Brain microvascular endothelial cell (primary cell): ENCODE results near the gene TC2N.

Experiments used
- DNase-seq: peaks from one replicate; pipeline ENCODE4 v3.0.0-alpha.2; 2020
- H3K27ac ChIP-seq: fragments of 250-450 bp; sonication (Bioruptor Pico); 2 replicates; pipeline ENCODE4 v1.5.1; 2020; ENCODE audit warnings: mild to moderate bottlenecking, moderate library complexity
- H3K27me3 ChIP-seq: fragments of 250-450 bp; sonication (Bioruptor Pico); replicated peaks from 2 replicates; pipeline ENCODE4 v1.5.1; 2020; ENCODE audit warnings: mild to moderate bottlenecking
- H3K36me3 ChIP-seq: fragments of 250-450 bp; sonication (Bioruptor Pico); replicated peaks from 2 replicates; pipeline ENCODE4 v1.5.1; 2020; ENCODE audit warnings: mild to moderate bottlenecking
- H3K4me3 ChIP-seq: 2 replicates; pipeline ENCODE4 v1.5.1; 2011; ENCODE audit warnings: low read depth, mild to moderate bottlenecking, control low read depth, low read length, moderate library complexity
- CTCF ChIP-seq: IDR thresholded peaks from 2 replicates; pipeline ENCODE4 v1.5.1; 2011; ENCODE audit warnings: low read depth, mild to moderate bottlenecking, moderate library complexity, low read length, control low read depth, inconsistent platforms; ENCODE audit errors: missing control alignments
- in situ Hi-C: cut with HindIII; loops from 2 replicates; pipeline ENCODE4 v1.10.0; 2017; ENCODE audit warnings: low sequenced_read_pairs, low pct_ligation_motif_present

Gene TC2N

GRCh38 chr14:91888641-91889476, 21.5 kb upstream of the TC2N start:
- no peak for DNase-seq
- in situ Hi-C loops = no loop called here
- H3K36me3 ChIP-seq = no peaks in the 10 kb centered on the region
- no peak overlapping the region for H3K27ac ChIP-seq
- no peaks in the 10 kb centered on the region for H3K27me3 ChIP-seq
- TF ChIP-seq CTCF = no peak
- no peak overlapping the region for H3K4me3 ChIP-seq

- Histone ChIP-seq H3K36me3 (no peaks in the 10 kb centered on the region), H3K27ac (no peak overlapping the region), H3K4me3 (no peak overlapping the region), H3K27me3 (no peaks in the 10 kb centered on the region)
- in situ Hi-C loops = no loop called here
- no peak for TF ChIP-seq CTCF
- no peak for DNase-seq
These were observed 19.6 kb upstream of the TC2N start for GRCh38 chr14:91886961-91887360.

GRCh38 chr14:91885839-91886238, 18.5 kb upstream of the TC2N start:
- H3K27ac ChIP-seq = no peak overlapping the region
- no peak overlapping the region for H3K4me3 ChIP-seq
- no peaks in the 10 kb centered on the region for H3K27me3 ChIP-seq
- no peaks in the 10 kb centered on the region for H3K36me3 ChIP-seq
- in situ Hi-C loops = no loop called here
- no peak for TF ChIP-seq CTCF
- DNase-seq = no peak

DNA sequence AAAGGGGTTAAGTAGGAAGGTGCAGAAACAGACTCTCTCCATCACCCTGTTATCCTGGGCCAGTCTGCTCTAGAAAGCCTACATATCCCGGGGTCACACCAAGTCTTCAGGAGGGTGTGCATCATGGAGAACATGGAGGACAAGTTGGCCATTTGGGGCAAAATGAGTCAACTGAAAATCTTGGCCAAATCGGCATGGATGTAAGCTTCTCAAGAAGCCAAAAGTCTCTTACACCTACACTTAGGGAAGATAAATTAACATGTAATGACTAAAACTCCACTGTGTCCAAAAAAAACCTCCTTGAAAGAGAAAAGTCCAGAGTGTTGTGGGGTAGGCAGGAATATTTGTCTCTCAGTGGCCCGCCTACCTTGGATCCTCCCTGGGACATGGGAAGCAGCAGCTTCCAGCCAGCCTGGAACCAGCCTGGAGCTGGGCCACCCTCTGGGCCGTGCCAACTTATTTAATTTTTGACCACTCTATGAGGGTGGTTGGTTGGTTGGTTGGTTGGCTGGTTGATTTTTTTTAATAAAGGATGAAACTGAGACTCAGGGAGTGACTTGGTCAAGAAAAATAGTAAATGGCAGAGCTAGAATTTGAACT, 17.9 kb upstream of the TC2N start:
- H3K36me3 ChIP-seq = no peaks in the 10 kb centered on the region
- no peaks in the 10 kb centered on the region for H3K27me3 ChIP-seq
- no peak overlapping the region for H3K27ac ChIP-seq
- no peak overlapping the region for H3K4me3 ChIP-seq
- TF ChIP-seq CTCF = no peak
- in situ Hi-C loops = no loop called here
- no peak for DNase-seq

DNA sequence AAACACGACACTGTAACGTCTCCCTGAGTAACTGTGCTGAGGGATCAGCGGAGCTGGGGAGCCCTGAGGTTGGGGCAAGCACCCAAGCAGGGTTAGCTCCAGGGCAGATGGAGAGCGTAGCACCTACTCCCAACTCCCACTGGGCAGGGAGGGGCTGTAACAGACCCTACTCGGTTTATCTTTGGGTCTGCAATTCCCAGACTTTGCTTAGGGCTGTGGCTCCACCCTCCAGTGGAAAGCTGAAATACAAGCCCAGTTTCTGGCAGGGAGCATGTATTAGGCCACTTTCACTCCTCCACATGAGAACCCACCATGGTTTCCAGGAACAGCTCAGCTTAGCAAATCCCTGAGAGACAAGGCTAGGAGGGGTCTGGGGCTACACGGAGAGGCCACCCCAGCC, 17.3 kb upstream of the TC2N start:
- no peak for TF ChIP-seq CTCF
- H3K4me3 ChIP-seq = no peak overlapping the region
- no peak for DNase-seq
- no peaks in the 10 kb centered on the region for H3K27me3 ChIP-seq
- no peaks in the 10 kb centered on the region for H3K36me3 ChIP-seq
- no peak overlapping the region for H3K27ac ChIP-seq
- in situ Hi-C loops = no loop called here
